MCF 10A (cell line): ENCODE measurements around the gene ARHGEF16. TPM values are rescaled to one million over a fixed set of nuclear protein-coding genes. Genes with fewer than 3 reads are reported as not detected.

Experiments
- BruUV-seq: library from RNA; stranded (reverse); fragments of 400-500 nt; replicated peaks from 2 replicates; lab custom pipeline; 2021; lab: Mats Ljungman, UMichigan
- CTCF ChIA-PET: fragments of 300-600 bp; sonication (Branson Sonifier 250); formaldehyde crosslinking; extraction: SDS; loops from one replicate; lab custom pipeline; 2021; ENCODE audit warnings: antibody characterized with exemption, inconsistent platforms; lab: Yijun Ruan, JAX
- POLR2A ChIA-PET: fragments of 300-600, 350-650 bp; sonication (Branson Sonifier 250); formaldehyde crosslinking; extraction: SDS; loops from one replicate; lab custom pipeline; 2020; ENCODE audit warnings: antibody characterized with exemption, inconsistent platforms; lab: Yijun Ruan, JAX
- DNase-seq: peaks from one replicate; pipeline ENCODE4 v3.0.0-alpha.2; 2018; ENCODE audit not compliant: unreplicated experiment
- H3K27ac Mint-ChIP-seq: one replicate; pipeline ENCODE4 v1.8.0; 2022; ENCODE audit warnings: mild to moderate bottlenecking, low read depth, mixed read lengths; ENCODE audit not compliant: unreplicated experiment
- H3K27me3 Mint-ChIP-seq: one replicate; pipeline ENCODE4 v1.8.0; 2022; ENCODE audit warnings: mixed read lengths; ENCODE audit not compliant: insufficient read depth, unreplicated experiment
- H3K36me3 Mint-ChIP-seq: one replicate; pipeline ENCODE4 v1.8.0; 2022; ENCODE audit warnings: mild to moderate bottlenecking, moderate library complexity, mixed read lengths; ENCODE audit not compliant: insufficient read depth, unreplicated experiment
- H3K4me1 Mint-ChIP-seq: one replicate; pipeline ENCODE4 v1.8.0; 2022; ENCODE audit warnings: mixed read lengths; ENCODE audit not compliant: insufficient read depth, unreplicated experiment
- H3K4me3 Mint-ChIP-seq: one replicate; pipeline ENCODE4 v1.8.0; 2022; ENCODE audit warnings: mild to moderate bottlenecking, moderate library complexity, mixed read lengths; ENCODE audit not compliant: unreplicated experiment
- H3K9me3 Mint-ChIP-seq: one replicate; pipeline ENCODE4 v1.8.0; 2022; ENCODE audit warnings: mixed read lengths; ENCODE audit not compliant: unreplicated experiment
- intact Hi-C: fragments of 100-400 bp; cut with micrococcal nuclease; formaldehyde crosslinking; loops from 2 replicates; pipeline ENCODE4 v1.14.1; 2022
- total RNA-seq: library from RNA; stranded (reverse); gene quantifications from 2 replicates; pipeline ENCODE4 v1.2.3, GENCODE V29; 2022
- TF ChIP-seq, protein P1 (sequence below): fragments of 200-600 bp; IDR thresholded peaks from one replicate; pipeline ENCODE4 v1.8.0; 2022; ENCODE audit warnings: antibody characterized with exemption, mild to moderate bottlenecking; ENCODE audit not compliant: unreplicated experiment

The ARHGEF16 gene
- total RNA-seq, 1 experiment from 2014 or later: 8.6 TPM

GRCh38 chr1:3439346-3440299 lies 14.8 kb upstream of the ARHGEF16 start:
- intact Hi-C loops: no loop called here
- no TSS peak for BruUV-seq
- POLR2A ChIA-PET: no interaction called here
- no peaks in the 10 kb centered on the region for H3K4me1 Mint-ChIP-seq
- H3K4me3 Mint-ChIP-seq: no peak overlapping the region
- peaks cover 50% of the 10 kb centered on the region for H3K27me3 Mint-ChIP-seq
- H3K9me3 Mint-ChIP-seq: no peaks in the 10 kb centered on the region
- no peak for DNase-seq
- TF ChIP-seq, protein P1, sequence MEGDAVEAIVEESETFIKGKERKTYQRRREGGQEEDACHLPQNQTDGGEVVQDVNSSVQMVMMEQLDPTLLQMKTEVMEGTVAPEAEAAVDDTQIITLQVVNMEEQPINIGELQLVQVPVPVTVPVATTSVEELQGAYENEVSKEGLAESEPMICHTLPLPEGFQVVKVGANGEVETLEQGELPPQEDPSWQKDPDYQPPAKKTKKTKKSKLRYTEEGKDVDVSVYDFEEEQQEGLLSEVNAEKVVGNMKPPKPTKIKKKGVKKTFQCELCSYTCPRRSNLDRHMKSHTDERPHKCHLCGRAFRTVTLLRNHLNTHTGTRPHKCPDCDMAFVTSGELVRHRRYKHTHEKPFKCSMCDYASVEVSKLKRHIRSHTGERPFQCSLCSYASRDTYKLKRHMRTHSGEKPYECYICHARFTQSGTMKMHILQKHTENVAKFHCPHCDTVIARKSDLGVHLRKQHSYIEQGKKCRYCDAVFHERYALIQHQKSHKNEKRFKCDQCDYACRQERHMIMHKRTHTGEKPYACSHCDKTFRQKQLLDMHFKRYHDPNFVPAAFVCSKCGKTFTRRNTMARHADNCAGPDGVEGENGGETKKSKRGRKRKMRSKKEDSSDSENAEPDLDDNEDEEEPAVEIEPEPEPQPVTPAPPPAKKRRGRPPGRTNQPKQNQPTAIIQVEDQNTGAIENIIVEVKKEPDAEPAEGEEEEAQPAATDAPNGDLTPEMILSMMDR: no peak
- H3K36me3 Mint-ChIP-seq: no peaks in the 10 kb centered on the region
- H3K27ac Mint-ChIP-seq: no peak overlapping the region
- CTCF ChIA-PET: interaction anchor here (0.5 to 1.6 kb wide), 2 partner anchors 8 to 13 kb away, joined by 3 to 6 read pairs; no protein-coding TSS in a partner anchor

DNA sequence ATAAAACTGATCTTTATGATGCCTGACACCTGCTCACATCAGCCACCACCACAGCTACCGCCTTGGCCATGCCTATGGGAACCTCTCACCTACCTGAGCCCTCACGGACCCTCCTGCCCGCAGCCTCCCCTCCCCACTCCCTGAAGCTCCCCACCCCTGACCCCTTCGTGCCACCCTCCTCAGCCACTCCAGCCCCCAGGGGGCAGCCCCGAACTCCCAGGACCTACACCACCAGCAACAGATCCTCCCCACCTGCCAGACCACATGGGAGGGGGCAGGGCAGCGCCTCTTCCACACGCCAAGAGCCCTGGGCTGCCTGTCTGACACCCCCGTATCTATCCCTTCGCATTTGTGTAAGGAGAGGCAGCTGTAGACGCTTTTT lies 14.2 kb upstream of the ARHGEF16 start:
- no TSS peak for BruUV-seq
- CTCF ChIA-PET: interaction anchor here (0.5 to 1.6 kb wide), 3 partner anchors 8 to 28 kb away, joined by 3 to 6 read pairs (median 4); no protein-coding TSS in a partner anchor
- H3K27ac Mint-ChIP-seq: no peak overlapping the region

GRCh38 chr1:3440711-3441409 lies 13.6 kb upstream of the ARHGEF16 start:
- POLR2A ChIA-PET: no interaction called here
- TF ChIP-seq, protein P1: no peak
- no peak for DNase-seq
- Mint-ChIP-seq H3K27ac (no peak overlapping the region), H3K4me1 (no peaks in the 10 kb centered on the region), H3K9me3 (no peaks in the 10 kb centered on the region), H3K4me3 (no peak overlapping the region), H3K27me3 (peaks cover 46% of the 10 kb centered on the region), H3K36me3 (no peaks in the 10 kb centered on the region)
- no TSS peak for BruUV-seq
- CTCF ChIA-PET: interaction anchor here (0.8 to 3.3 kb wide), 4 partner anchors 12 to 28 kb away, joined by 4 to 27 read pairs (median 8); no protein-coding TSS in a partner anchor
- intact Hi-C loops: no loop called here

More for the DNA sequence above, 14.2 kb upstream of the ARHGEF16 start:
- DNase-seq: no peak
- TF ChIP-seq, protein P1: no peak
- Mint-ChIP-seq H3K4me3 (no peak overlapping the region), H3K9me3 (no peaks in the 10 kb centered on the region), H3K4me1 (no peaks in the 10 kb centered on the region), H3K36me3 (no peaks in the 10 kb centered on the region), H3K27me3 (peaks cover 50% of the 10 kb centered on the region)
- intact Hi-C loops: no loop called here
- POLR2A ChIA-PET: no interaction called here
